GM18907 (cell line): ENCODE results near the gene CCND3.
A peak's percentile ranks its signal among the peaks of the same experiment; 100 is the strongest.
"Not testable (repeated sequence)": the region's sequence is repeated elsewhere in the genome, so short reads cannot be mapped to it uniquely, and the experiment has no call there.

Experiments
- ATAC-seq: cut with Tn5 transposase; IDR thresholded peaks from one replicate; pipeline ENCODE4 v1.9.1; 2021; ENCODE audit warnings: mild to moderate bottlenecking, moderate library complexity; ENCODE audit not compliant: unreplicated experiment

CCND3 gene

DNA sequence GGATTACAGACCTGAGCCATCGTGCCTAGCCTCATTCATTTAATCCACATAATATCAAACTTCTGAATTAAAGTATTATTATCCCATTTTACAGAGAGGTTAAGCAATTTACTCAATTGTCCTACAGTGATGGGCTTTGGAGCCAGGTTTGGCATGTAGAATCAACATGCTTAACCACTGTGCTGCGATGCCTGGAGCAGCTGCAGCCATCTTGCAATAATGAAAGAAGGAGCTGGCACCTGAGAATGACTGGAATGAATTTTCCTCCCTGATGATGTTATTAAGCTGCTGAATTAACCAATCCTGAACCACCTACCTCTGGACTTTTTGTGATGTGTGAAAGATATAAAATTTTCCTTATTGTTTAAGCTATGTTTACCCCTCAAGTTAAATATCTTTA, 13.1 kb upstream of the CCND3 start:
- no peak for ATAC-seq

- ATAC-seq = no peak
Observed at GRCh38 chr6:41947581-41948220, 6.1 kb upstream of the CCND3 start.

DNA sequence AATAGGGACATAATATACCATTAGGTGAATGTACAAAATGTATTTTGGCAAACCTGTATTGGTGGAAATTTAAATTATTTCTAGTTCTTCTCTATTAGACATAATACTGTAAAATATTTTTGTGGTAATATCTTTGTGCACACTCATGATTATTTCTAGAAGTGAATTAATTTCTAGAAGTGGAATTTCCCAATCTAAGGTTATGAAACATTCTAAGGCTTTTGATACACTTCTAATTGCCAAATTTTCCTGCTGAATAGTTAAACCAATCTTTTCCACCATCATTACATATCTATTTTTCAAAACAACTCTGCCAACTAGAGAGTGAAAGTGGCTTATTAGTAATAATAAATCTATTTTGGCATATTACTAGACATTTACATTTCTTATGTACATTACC, 1.8 kb upstream of the CCND3 start:
- no peak for ATAC-seq

DNA sequence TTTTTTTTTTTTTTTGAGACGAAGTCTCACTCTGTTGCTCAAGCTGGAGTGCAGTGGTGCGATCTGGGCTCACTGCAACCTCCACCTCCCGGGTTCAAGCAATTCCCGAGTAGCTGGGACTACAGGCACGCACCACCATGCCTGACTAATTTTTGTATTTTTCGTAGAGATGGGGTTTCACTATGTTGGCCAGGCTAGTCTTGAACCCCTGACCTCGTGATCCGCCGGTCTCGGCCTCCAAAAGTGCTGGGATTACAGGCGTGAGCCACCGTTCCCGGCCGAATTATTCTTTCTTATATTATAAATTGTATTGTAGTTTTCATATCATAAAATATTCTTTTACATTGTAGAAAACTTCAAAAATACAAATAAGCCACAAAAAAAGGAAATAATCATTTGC, 1.3 kb upstream of the CCND3 start:
- ATAC-seq = not testable (repeated sequence)

- ATAC-seq = no peak
Observed at GRCh38 chr6:41942067-41942851, 651 bp upstream of the CCND3 start.

GRCh38 chr6:41940759-41941279, 789 bp downstream of the CCND3 start:
- ATAC-seq = peak; percentile 12

DNA sequence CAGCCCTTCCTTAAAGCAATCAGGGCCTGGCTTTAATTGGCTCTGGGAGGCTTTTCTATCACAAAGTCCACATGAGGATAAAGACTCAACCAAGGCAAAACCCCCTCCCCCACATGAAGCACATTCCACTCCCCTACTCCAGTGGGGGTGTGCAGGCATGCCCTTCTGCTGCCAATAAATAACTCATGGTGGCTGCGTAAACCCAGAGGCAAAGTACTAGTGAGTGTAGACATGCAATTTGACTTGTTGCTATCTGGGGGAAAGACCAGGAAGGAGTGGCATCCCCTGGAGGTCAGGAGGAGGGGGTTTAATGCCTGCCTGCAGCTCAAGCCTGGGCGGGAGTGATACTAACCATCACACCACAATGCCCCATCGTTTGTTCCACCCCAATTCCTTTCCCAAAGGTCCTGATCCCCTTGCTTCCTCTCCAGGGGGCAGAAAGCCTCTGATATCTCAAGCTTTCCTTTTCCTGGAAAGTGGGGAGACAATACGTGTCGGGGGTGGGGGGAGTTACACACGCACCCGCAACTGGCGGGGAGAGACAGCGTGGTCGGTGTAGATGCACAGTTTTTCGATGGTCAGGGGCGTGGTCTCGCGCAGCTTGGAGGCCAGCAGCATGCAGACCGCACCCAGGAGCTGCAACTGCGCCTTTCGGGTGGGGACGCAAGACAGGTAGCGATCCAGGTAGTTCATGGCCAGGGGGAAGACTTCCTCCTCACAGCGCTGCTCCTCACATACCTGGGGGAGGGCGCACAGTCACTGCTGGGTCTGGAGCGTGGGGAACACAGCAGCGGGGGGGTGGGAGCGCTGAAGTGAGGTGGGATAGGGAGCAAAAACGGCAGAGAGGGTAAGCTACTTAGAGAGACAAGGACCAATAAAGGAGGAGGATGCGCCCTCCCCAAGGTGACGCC, 1.5 kb downstream of the CCND3 start:
- no peak for ATAC-seq

- no peak for ATAC-seq
Observed at GRCh38 chr6:41939176-41939847, 2.3 kb downstream of the CCND3 start.

DNA sequence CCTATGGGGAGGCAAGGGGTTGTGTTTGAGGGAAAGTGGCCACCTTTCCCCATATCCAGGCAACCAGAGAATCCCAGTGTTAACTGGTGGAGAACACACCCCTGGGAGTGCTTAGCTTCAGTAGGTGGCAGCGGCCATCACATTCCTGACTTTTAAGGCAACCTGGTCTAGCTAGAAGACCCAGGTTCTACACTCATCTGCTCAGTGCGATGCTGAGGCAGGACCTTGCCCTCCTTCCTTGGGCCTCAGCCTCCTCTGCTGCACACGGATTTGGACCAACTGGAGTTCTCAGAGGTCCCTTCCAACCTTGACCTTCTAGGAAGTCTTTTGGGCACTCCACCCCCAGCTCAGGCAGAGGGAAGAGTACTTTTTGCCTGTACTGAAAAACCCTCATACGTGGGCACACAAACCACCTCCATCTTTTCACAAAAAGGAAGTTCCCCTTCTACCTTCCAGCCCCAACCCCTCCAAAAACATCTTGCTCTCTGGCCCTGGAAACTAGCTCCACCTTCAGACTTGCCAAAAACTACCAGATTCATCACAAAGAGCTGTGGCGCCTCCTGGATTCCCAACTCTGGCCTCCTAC, 2.9 kb downstream of the CCND3 start:
- no peak for ATAC-seq

DNA sequence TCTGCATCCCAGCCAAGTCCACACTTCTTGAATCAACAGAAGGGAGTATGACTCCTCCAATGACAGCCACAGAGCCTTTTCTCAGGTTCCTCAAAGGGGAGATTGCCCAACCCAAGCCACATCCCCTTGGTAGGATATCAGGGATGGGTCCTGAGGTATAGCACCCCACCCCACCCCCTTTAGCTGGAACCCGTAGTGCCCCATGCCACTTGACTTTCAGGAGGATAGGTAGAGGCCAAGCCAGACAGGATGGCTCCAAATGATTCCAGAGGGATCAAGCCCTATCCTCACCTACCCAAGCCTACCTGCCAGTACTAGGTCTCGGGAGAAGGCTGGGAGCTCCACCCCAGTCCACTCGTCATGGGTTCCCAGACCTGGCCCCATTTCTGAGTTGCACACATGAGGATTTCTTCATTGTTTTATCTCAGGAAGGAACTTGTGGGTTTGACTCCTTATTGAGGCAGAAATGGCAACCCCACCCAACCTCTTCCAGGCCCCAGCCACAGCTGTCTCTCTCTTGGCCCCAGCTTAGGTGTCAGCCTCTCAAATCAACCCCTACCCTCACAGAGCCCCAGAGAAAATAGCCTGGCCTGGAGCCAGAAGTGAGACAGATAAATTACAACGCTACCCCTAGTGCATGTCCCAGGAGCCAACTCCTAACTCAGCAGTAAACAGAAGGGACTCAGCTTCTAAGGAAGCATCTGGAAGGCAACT, 3.6 kb downstream of the CCND3 start:
- ATAC-seq = no peak

DNA sequence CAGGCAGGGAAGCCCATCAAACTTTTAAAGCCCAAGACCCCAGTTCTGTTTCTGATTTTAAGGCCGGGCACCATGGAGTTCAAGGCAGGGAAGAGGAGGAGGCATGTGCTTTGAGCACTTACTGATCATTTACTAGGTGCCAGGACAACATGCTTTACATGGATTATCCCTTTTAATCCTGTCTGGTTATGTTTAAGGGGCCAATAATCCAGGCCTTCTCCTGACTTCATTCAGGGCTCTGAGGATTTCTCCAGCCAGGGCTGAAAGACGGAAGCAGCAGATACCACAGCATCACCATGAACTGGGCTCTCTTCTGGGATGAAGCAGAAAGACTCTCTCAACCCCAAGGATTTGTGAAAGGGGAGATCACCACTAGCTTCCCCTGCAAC, 4.1 kb downstream of the CCND3 start:
- ATAC-seq = no peak

DNA sequence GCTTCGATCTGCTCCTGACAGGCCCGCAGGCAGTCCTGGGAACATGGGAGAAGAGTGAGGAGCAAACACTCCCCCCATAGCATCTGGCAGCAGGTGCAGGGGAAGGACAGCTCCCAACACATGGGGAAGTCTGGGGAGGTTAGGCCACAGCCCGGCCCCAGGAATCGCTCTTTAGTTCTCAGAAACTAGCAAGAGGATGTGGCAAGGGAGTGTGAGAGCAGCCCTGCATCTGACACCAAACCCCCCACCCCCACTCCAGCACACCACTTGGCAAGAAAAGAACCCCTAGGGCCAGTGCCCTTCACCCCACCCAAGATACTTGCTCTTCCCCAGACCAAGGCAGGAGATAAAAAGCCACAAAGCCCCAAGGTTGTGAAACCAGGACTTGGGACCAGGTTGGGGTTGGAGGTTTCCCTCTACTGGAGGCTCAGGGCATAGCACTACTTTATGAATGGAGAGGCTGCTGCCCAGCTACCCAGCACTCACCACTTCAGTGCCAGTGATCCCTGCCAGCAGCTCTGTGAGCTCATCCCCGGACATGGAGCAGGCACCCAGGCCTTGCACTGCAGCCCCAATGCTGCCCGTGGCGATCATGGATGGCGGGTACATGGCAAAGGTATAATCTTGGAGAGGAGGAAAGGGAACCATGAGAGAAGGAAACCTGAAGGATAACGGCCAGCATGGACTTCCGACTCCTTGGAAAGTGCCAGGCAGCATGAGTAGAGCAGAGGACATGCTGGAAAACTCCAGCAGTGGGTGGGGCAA, 5.4 kb downstream of the CCND3 start:
- ATAC-seq = peak; percentile 47

DNA sequence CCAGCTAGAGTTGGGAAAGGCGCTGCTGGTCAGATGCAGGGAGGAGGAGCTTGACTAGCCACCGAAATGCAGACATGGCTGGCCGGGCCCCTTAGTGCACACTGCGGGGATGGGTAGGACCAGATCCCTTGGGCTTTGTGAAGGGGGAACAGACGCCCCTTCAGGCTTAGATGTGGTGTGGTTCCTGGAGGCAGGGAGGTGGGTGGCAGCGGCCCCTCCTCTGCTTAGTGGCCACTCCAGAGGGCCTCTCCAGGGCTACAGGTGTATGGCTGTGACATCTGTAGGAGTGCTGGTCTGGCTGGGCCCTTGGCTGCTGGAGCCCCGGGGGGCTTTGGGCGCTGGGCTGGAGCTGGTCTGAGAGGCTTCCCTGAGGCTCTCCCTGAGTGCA, 5.9 kb downstream of the CCND3 start:
- ATAC-seq = no peak

GRCh38 chr6:41935193-41935574, 6.4 kb downstream of the CCND3 start:
- no peak for ATAC-seq

GRCh38 chr6:41934278-41935192, 7.1 kb downstream of the CCND3 start:
- no peak for ATAC-seq

- no peak for ATAC-seq
Observed at GRCh38 chr6:41932378-41932777, 9.2 kb downstream of the CCND3 start.

GRCh38 chr6:41931792-41932191, 9.8 kb downstream of the CCND3 start:
- ATAC-seq = no peak

GRCh38 chr6:41929924-41930323, 11.7 kb downstream of the CCND3 start:
- no peak for ATAC-seq
